Retinal pigment epithelial cell (primary cell): ENCODE results near the gene SLC44A1.

ENCODE experiments used
- DNase-seq: peaks from one replicate; pipeline ENCODE4 v3.0.0-alpha.2; 2010; ENCODE audit warnings: low read depth
- H3K4me3 ChIP-seq: 2 replicates; pipeline ENCODE4 v1.5.1; 2011; ENCODE audit warnings: mild to moderate bottlenecking, low read length, control low read depth, moderate library complexity
- TF ChIP-seq, protein P1 (sequence below): conservative IDR thresholded peaks from 2 replicates; pipeline ENCODE4 v1.5.1; 2011; ENCODE audit warnings: low read depth, low read length, control low read depth, inconsistent platforms

SLC44A1 gene

GRCh38 chr9:105242062-105242461 is 2.4 kb upstream of the SLC44A1 start:
- TF ChIP-seq, protein P1, sequence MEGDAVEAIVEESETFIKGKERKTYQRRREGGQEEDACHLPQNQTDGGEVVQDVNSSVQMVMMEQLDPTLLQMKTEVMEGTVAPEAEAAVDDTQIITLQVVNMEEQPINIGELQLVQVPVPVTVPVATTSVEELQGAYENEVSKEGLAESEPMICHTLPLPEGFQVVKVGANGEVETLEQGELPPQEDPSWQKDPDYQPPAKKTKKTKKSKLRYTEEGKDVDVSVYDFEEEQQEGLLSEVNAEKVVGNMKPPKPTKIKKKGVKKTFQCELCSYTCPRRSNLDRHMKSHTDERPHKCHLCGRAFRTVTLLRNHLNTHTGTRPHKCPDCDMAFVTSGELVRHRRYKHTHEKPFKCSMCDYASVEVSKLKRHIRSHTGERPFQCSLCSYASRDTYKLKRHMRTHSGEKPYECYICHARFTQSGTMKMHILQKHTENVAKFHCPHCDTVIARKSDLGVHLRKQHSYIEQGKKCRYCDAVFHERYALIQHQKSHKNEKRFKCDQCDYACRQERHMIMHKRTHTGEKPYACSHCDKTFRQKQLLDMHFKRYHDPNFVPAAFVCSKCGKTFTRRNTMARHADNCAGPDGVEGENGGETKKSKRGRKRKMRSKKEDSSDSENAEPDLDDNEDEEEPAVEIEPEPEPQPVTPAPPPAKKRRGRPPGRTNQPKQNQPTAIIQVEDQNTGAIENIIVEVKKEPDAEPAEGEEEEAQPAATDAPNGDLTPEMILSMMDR: no peak
- no peak for DNase-seq
- no peak overlapping the region for H3K4me3 ChIP-seq

- H3K4me3 ChIP-seq: no peak overlapping the region
- no peak for DNase-seq
- TF ChIP-seq, protein P1: no peak
Measured at GRCh38 chr9:105242557-105242956, 1.9 kb upstream of the SLC44A1 start.

DNA sequence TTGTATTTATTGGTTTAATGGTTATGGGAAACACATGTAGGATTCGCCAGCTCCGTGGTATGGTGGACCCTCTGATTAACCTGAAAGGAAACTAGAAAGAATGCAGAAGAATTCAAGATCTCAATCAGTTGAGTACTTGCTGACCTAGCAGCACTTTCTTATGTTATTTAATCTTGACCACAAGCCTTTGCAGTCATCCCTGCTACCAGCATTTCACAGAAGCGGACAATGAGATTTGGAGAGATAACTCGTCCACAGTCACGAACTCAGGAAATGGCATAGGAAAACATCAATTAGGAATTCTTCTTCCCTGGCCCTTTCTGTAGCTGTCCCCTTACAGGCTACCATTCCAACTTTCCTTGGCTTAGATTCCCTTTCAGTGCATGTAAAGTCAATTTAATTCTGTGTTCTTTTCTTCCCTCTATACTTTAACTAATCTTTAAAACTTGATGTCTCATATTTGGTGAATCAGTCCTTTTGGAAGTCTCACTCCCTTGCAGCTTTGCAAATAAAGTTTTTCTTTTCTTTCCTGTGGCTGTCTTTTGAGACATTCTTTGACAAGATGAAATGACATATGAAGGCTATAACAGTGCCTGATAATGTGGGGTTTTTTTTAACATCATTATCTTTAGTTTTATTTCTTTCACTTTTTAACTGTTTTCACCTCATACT is 1.3 kb upstream of the SLC44A1 start:
- TF ChIP-seq, protein P1: no peak
- DNase-seq: no peak
- no peak overlapping the region for H3K4me3 ChIP-seq

GRCh38 chr9:105244734-105245028 is 230 bp downstream of the SLC44A1 start:
- TF ChIP-seq, protein P1: no peak
- peak overlapping the region; percentile 78 for H3K4me3 ChIP-seq
- DNase-seq: no peak

- DNase-seq: no peak
Measured at GRCh38 chr9:105245029-105245890, 809 bp downstream of the SLC44A1 start.

DNA sequence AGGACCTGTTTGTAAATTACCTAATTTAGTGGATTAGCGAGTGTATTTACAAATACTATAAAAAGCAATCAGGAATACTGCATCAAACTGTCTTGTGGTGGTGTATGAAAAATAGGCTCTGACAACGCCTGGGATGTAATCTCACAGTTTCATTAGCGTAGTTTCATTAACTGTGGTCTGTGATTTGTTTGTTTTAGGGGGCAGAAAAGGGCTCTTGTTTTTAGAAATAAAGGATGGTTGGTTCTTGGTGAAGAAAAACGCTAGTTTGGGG is 1.4 kb downstream of the SLC44A1 start:
- DNase-seq: no peak
- peak overlapping the region; percentile 78 for H3K4me3 ChIP-seq
- TF ChIP-seq, protein P1: no peak

More at GRCh38 chr9:105245029-105245890, 809 bp downstream of the SLC44A1 start:
- TF ChIP-seq, protein P1: no peak
- peak overlapping the region; percentile 78 for H3K4me3 ChIP-seq

DNA sequence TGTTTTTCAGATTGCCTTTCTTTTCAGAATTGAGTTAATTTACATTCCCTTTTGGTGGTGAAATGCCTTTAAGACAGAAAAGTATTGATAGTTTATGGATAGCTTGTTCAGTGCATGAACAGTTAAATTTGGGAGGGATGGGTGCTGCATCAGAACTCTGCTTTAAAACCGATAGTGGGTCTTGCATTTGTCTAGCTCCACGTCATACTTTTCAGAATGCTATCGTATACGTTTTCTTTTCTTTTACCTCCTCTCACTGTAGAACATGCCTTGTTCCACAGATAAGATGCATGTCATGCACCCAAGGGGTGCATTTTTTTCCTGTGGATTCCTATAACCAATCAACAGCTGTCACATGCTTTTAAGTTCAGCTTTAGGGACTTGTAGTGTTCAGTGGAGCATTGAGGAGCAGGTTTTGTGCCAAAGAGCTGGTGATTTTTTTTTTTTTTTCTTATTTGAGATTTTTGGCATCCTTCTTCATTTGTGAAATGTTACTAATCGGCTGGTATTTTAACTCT is 2.3 kb downstream of the SLC44A1 start:
- no peak for DNase-seq
- TF ChIP-seq, protein P1: no peak
- no peak overlapping the region for H3K4me3 ChIP-seq
